Measurements from ENCODE around the gene STRAP. TPM values are rescaled to one million over a fixed set of nuclear protein-coding genes. Genes with fewer than 3 reads are reported as not detected.
"Not testable (repeated sequence)": the region's sequence is repeated elsewhere in the genome, so short reads cannot be mapped to it uniquely, and the experiment has no call there.

STRAP gene
- total RNA-seq, 2 experiments from 2014 or later: 133 to 139 TPM

GRCh38 chr12:15928870-15929571, 46.8 kb downstream of the STRAP start:
- CTCF ChIA-PET: interaction anchor here (0.6 to 1.4 kb wide), 4 partner anchors 8 to 339 kb away, joined by 3 to 7 read pairs (median 3); no protein-coding TSS in a partner anchor
- POLR2A ChIA-PET: no interaction called here

GRCh38 chr12:15931590-15932053, 49.4 kb downstream of the STRAP start:
- CTCF ChIA-PET: no interaction called here

More at GRCh38 chr12:15928870-15929571, 46.8 kb downstream of the STRAP start:
- no peak for ATAC-seq
- peaks cover 2% of the 10 kb centered on the region for H3K9me3 Mint-ChIP-seq (ENCODE audit: low read depth)
- H3K4me3 Mint-ChIP-seq: no peak overlapping the region
- intact Hi-C loops (cut with DNase I, micrococcal nuclease): no loop called here
- DNase-seq: no peak
- no peaks in the 10 kb centered on the region for H3K27me3 Mint-ChIP-seq
- H3K36me3 Mint-ChIP-seq (ENCODE audit: low read depth): peaks cover 5% of the 10 kb centered on the region
- no peak overlapping the region for H3K27ac Mint-ChIP-seq
- peaks cover 5% of the 10 kb centered on the region for H3K4me1 Mint-ChIP-seq

GRCh38 chr12:15932327-15932726, 50.1 kb downstream of the STRAP start:
- H3K27me3 Mint-ChIP-seq: no peaks in the 10 kb centered on the region
- ATAC-seq (no peak), DNase-seq (no peak)
- POLR2A ChIA-PET: interaction anchor here (0.6 kb wide), 1 partner anchor 9 kb away, joined by 8 read pairs; no protein-coding TSS in a partner anchor
- H3K36me3 Mint-ChIP-seq (ENCODE audit: low read depth): peaks cover 7% of the 10 kb centered on the region
- peaks cover 5% of the 10 kb centered on the region for H3K9me3 Mint-ChIP-seq (ENCODE audit: low read depth)
- peaks cover 5% of the 10 kb centered on the region for H3K4me1 Mint-ChIP-seq
- CTCF ChIA-PET: no interaction called here
- intact Hi-C loops (cut with DNase I, micrococcal nuclease): no loop called here
- no peak overlapping the region for H3K4me3 Mint-ChIP-seq
- no peak overlapping the region for H3K27ac Mint-ChIP-seq

More at GRCh38 chr12:15931590-15932053, 49.4 kb downstream of the STRAP start:
- Mint-ChIP-seq H3K36me3 (ENCODE audit: low read depth) (peaks cover 6% of the 10 kb centered on the region), H3K27ac (no peak overlapping the region), H3K4me3 (no peak overlapping the region), H3K27me3 (no peaks in the 10 kb centered on the region), H3K4me1 (peaks cover 5% of the 10 kb centered on the region), H3K9me3 (ENCODE audit: low read depth) (peaks cover 4% of the 10 kb centered on the region)
- no peak for ATAC-seq
- POLR2A ChIA-PET: no interaction called here
- intact Hi-C loops (cut with DNase I, micrococcal nuclease): no loop called here
- DNase-seq: no peak

GRCh38 chr12:15932971-15933370, 50.8 kb downstream of the STRAP start:
- intact Hi-C loops (cut with DNase I, micrococcal nuclease): no loop called here
- CTCF ChIA-PET: no interaction called here
- POLR2A ChIA-PET: interaction anchor here (0.6 kb wide), 1 partner anchor 8 kb away, joined by 8 read pairs; no protein-coding TSS in a partner anchor
- ATAC-seq (no peak), DNase-seq (no peak)
- Mint-ChIP-seq H3K4me3 (no peak overlapping the region), H3K4me1 (peaks cover 5% of the 10 kb centered on the region), H3K36me3 (ENCODE audit: low read depth) (peaks cover 10% of the 10 kb centered on the region), H3K27me3 (no peaks in the 10 kb centered on the region), H3K9me3 (ENCODE audit: low read depth) (peaks cover 8% of the 10 kb centered on the region), H3K27ac (no peak overlapping the region)

- ChIA-PET CTCF (no interaction called here), POLR2A (no interaction called here)
- Mint-ChIP-seq H3K27ac (no peak overlapping the region), H3K9me3 (ENCODE audit: low read depth) (peaks cover 8% of the 10 kb centered on the region), H3K36me3 (ENCODE audit: low read depth) (peaks cover 11% of the 10 kb centered on the region), H3K4me1 (peaks cover 5% of the 10 kb centered on the region), H3K27me3 (no peaks in the 10 kb centered on the region), H3K4me3 (no peak overlapping the region)
- DNase-seq (no peak), ATAC-seq (no peak)
- intact Hi-C loops (cut with DNase I, micrococcal nuclease): no loop called here
Measured at GRCh38 chr12:15933751-15934150, 51.6 kb downstream of the STRAP start.

- intact Hi-C loops (cut with DNase I, micrococcal nuclease): no loop called here
- Mint-ChIP-seq H3K27ac (no peak overlapping the region), H3K4me3 (no peak overlapping the region), H3K27me3 (no peaks in the 10 kb centered on the region), H3K36me3 (ENCODE audit: low read depth) (peaks cover 20% of the 10 kb centered on the region), H3K4me1 (peaks cover 2% of the 10 kb centered on the region), H3K9me3 (ENCODE audit: low read depth) (peaks cover 17% of the 10 kb centered on the region)
- ATAC-seq: no peak
- ChIA-PET POLR2A (no interaction called here), CTCF (interaction anchor here (0.6 kb wide), 1 partner anchor 28 kb away, joined by 3 read pairs; no protein-coding TSS in a partner anchor)
- DNase-seq: no peak
Measured at GRCh38 chr12:15936751-15937150, 54.6 kb downstream of the STRAP start.

GRCh38 chr12:15937902-15938301, 55.7 kb downstream of the STRAP start:
- Mint-ChIP-seq H3K4me1 (no peaks in the 10 kb centered on the region), H3K36me3 (ENCODE audit: low read depth) (peaks cover 25% of the 10 kb centered on the region), H3K27ac (no peak overlapping the region), H3K9me3 (ENCODE audit: low read depth) (peaks cover 23% of the 10 kb centered on the region), H3K27me3 (no peaks in the 10 kb centered on the region), H3K4me3 (no peak overlapping the region)
- ChIA-PET POLR2A (no interaction called here), CTCF (no interaction called here)
- intact Hi-C loops (cut with DNase I, micrococcal nuclease): no loop called here
- ATAC-seq (no peak), DNase-seq (no peak)

- peaks cover 27% of the 10 kb centered on the region for H3K36me3 Mint-ChIP-seq (ENCODE audit: low read depth)
- CTCF ChIA-PET: interaction anchor here (1.0 kb wide), 1 partner anchor 19 kb away, joined by 4 read pairs; no protein-coding TSS in a partner anchor
- DNase-seq (no peak), ATAC-seq (no peak)
- H3K4me1 Mint-ChIP-seq: no peaks in the 10 kb centered on the region
- POLR2A ChIA-PET: no interaction called here
- H3K9me3 Mint-ChIP-seq (ENCODE audit: low read depth): peaks cover 23% of the 10 kb centered on the region
- H3K27me3 Mint-ChIP-seq: no peaks in the 10 kb centered on the region
- intact Hi-C loops (cut with DNase I, micrococcal nuclease): no loop called here
- no peak overlapping the region for H3K27ac Mint-ChIP-seq
- H3K4me3 Mint-ChIP-seq: no peak overlapping the region
Measured at GRCh38 chr12:15939111-15939510, 56.9 kb downstream of the STRAP start.

- H3K27me3 Mint-ChIP-seq: no peaks in the 10 kb centered on the region
- ATAC-seq: no peak
- CTCF ChIA-PET: no interaction called here
- no peaks in the 10 kb centered on the region for H3K4me1 Mint-ChIP-seq
- no peak for DNase-seq
- H3K4me3 Mint-ChIP-seq: no peak overlapping the region
- peaks cover 23% of the 10 kb centered on the region for H3K9me3 Mint-ChIP-seq (ENCODE audit: low read depth)
- intact Hi-C loops (cut with DNase I, micrococcal nuclease): no loop called here
- POLR2A ChIA-PET: no interaction called here
- peaks cover 40% of the 10 kb centered on the region for H3K36me3 Mint-ChIP-seq (ENCODE audit: low read depth)
- H3K27ac Mint-ChIP-seq: no peak overlapping the region
Measured at GRCh38 chr12:15942475-15942874, 60.3 kb downstream of the STRAP start.

GRCh38 chr12:15943519-15943918, 61.3 kb downstream of the STRAP start:
- H3K27me3 Mint-ChIP-seq; H3K4me3 Mint-ChIP-seq; H3K27ac Mint-ChIP-seq; H3K4me1 Mint-ChIP-seq; intact Hi-C loops (cut with DNase I, micrococcal nuclease); DNase-seq; ATAC-seq; POLR2A ChIA-PET; CTCF ChIA-PET: not testable (repeated sequence)
- peaks cover 39% of the 10 kb centered on the region for H3K36me3 Mint-ChIP-seq (ENCODE audit: low read depth)
- H3K9me3 Mint-ChIP-seq (ENCODE audit: low read depth): peaks cover 22% of the 10 kb centered on the region

- CTCF ChIA-PET; POLR2A ChIA-PET; H3K27ac Mint-ChIP-seq; DNase-seq; H3K4me3 Mint-ChIP-seq; ATAC-seq; H3K27me3 Mint-ChIP-seq; intact Hi-C loops (cut with DNase I, micrococcal nuclease); H3K4me1 Mint-ChIP-seq; H3K9me3 Mint-ChIP-seq (ENCODE audit: low read depth): not testable (repeated sequence)
- peaks cover 24% of the 10 kb centered on the region for H3K36me3 Mint-ChIP-seq (ENCODE audit: low read depth)
Measured at GRCh38 chr12:15948461-15948860, 66.3 kb downstream of the STRAP start.

Measured in activated CD4-positive, alpha-beta T cell treated with anti-CD3 and anti-CD28 coated beads for 36 hours (primary cell).